Stimulated activated CD8-positive, alpha-beta memory T cell treated with anti-CD3 and anti-CD28 coated beads, Interleukin-2, amount 100 ng/mL, for 1 hour (primary cell): ENCODE data around the gene QSOX2.

Source experiments
- DNase-seq, 2 donors: peaks; one replicate each; pipeline ENCODE4 v3.0.0-alpha.2; 2020; ENCODE audit warnings: low read depth in 2 of 2

Gene QSOX2

GRCh38 chr9:136265561-136266355 lies 20.1 kb upstream of the QSOX2 start:
- no peak for DNase-seq

- DNase-seq: no peak
Observed at GRCh38 chr9:136264441-136265405, 19.1 kb upstream of the QSOX2 start.

- DNase-seq: no peak
Observed at GRCh38 chr9:136264031-136264430, 18.4 kb upstream of the QSOX2 start.

- DNase-seq: no peak
Observed at GRCh38 chr9:136262671-136263178, 17.1 kb upstream of the QSOX2 start.

- DNase-seq: no peak
Observed at GRCh38 chr9:136261686-136262430, 16.2 kb upstream of the QSOX2 start.

GRCh38 chr9:136260936-136261472 lies 15.4 kb upstream of the QSOX2 start:
- no peak for DNase-seq

GRCh38 chr9:136260521-136260920 lies 14.9 kb upstream of the QSOX2 start:
- DNase-seq: no peak

GRCh38 chr9:136259836-136260235 lies 14.2 kb upstream of the QSOX2 start:
- no peak for DNase-seq

GRCh38 chr9:136259517-136259813 lies 13.9 kb upstream of the QSOX2 start:
- DNase-seq: no peak

- no peak for DNase-seq
Observed at GRCh38 chr9:136258786-136259516, 13.3 kb upstream of the QSOX2 start.

- no peak for DNase-seq
Observed at GRCh38 chr9:136258299-136258625, 12.7 kb upstream of the QSOX2 start.

GRCh38 chr9:136257381-136258298 lies 12.0 kb upstream of the QSOX2 start:
- no peak for DNase-seq

- no peak for DNase-seq
Observed at GRCh38 chr9:136255896-136256890, 10.6 kb upstream of the QSOX2 start.

GRCh38 chr9:136255166-136255538 lies 9.5 kb upstream of the QSOX2 start:
- no peak for DNase-seq

- no peak for DNase-seq
Observed at GRCh38 chr9:136254381-136255165, 9.0 kb upstream of the QSOX2 start.

GRCh38 chr9:136253246-136254130 lies 7.9 kb upstream of the QSOX2 start:
- no peak for DNase-seq

- no peak for DNase-seq
Observed at GRCh38 chr9:136252846-136253245, 7.2 kb upstream of the QSOX2 start.
